Measurements from ENCODE around the gene MEF2A. TPM values are rescaled to one million over a fixed set of nuclear protein-coding genes. Genes with fewer than 3 reads are reported as not detected.

MEF2A gene
- total and polyA plus RNA-seq, 9 of the 15 experiments (the other 6 are each of a cell fraction or from before 2014, with no cell fraction given) = 1.6 to 18.7 (median 8.7) TPM

DNA sequence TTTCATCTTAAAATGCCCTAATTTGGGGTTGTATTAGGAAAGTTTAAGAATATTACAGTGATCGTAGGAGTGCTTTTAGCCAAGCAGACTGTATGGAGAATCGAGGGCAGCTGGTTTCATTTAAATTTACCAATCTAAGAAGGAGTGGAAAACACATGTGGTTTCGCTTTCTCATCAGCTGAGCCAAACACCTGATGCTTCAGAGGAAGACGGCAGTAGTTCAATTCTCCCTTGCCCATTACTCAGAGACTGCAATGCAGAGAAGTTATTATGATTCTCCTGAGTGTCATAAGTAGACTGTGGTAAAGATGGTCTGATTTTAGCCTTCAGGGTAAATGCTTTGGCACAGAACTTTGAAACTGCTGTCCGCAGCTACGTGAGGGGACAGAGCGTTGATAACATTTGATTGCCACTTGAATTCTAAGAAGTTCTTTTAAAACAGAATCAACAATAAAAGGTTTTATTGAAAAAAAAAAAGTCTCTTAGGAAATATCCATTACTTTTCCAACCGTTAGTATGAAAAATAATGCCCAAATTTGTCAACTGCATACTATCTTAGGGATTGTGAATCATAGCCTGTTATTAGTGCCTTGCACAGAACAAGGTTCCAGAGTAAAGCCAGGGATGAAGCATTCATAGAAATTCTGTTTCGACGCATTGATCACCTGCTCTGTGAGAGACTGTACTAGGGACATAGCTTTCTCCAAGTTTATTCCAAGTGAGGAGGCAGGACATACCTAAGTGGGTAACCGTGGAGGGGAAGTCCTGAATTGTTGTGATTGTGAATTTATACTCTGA lies 141.9 kb downstream of the MEF2A start (continued):
- TF ChIP-seq, protein P1, sequence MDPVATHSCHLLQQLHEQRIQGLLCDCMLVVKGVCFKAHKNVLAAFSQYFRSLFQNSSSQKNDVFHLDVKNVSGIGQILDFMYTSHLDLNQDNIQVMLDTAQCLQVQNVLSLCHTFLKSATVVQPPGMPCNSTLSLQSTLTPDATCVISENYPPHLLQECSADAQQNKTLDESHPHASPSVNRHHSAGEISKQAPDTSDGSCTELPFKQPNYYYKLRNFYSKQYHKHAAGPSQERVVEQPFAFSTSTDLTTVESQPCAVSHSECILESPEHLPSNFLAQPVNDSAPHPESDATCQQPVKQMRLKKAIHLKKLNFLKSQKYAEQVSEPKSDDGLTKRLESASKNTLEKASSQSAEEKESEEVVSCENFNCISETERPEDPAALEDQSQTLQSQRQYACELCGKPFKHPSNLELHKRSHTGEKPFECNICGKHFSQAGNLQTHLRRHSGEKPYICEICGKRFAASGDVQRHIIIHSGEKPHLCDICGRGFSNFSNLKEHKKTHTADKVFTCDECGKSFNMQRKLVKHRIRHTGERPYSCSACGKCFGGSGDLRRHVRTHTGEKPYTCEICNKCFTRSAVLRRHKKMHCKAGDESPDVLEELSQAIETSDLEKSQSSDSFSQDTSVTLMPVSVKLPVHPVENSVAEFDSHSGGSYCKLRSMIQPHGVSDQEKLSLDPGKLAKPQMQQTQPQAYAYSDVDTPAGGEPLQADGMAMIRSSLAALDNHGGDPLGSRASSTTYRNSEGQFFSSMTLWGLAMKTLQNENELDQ (CRISPR knock-in tag; IDR thresholded peaks at IDR 0.05; ENCODE audit: borderline replicate concordance) = no peak
- TF ChIP-seq ZNF239 (CRISPR knock-in tag; IDR thresholded peaks at IDR 0.05) = no peak
- no peak for TF ChIP-seq NCOA4 (IDR thresholded peaks at IDR 0.05; ENCODE audit: partially characterized antibody)
- TF ChIP-seq YY1 (IDR thresholded peaks at IDR 0.05; ENCODE audit: borderline replicate concordance in 1 of 3, control insufficient read depth in 1 of 3, extremely low read depth in 1 of 3, insufficient read depth in 3 of 3, insufficient read length in 1 of 3, insufficient replicate concordance in 2 of 3, low read depth in 1 of 3, low read length in 2 of 3) = no peak
- TF ChIP-seq RBM25 (IDR thresholded peaks at IDR 0.05; ENCODE audit: low read depth, low read length, severe bottlenecking) = no peak
- TF ChIP-seq, protein P2, sequence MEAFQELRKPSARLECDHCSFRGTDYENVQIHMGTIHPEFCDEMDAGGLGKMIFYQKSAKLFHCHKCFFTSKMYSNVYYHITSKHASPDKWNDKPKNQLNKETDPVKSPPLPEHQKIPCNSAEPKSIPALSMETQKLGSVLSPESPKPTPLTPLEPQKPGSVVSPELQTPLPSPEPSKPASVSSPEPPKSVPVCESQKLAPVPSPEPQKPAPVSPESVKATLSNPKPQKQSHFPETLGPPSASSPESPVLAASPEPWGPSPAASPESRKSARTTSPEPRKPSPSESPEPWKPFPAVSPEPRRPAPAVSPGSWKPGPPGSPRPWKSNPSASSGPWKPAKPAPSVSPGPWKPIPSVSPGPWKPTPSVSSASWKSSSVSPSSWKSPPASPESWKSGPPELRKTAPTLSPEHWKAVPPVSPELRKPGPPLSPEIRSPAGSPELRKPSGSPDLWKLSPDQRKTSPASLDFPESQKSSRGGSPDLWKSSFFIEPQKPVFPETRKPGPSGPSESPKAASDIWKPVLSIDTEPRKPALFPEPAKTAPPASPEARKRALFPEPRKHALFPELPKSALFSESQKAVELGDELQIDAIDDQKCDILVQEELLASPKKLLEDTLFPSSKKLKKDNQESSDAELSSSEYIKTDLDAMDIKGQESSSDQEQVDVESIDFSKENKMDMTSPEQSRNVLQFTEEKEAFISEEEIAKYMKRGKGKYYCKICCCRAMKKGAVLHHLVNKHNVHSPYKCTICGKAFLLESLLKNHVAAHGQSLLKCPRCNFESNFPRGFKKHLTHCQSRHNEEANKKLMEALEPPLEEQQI (IDR thresholded peaks at IDR 0.05) = no peak
- TF ChIP-seq BRCA1 (IDR thresholded peaks at IDR 0.05) = no peak
- no peak for TF ChIP-seq BRCA1 (CRISPR knock-in tag; IDR thresholded peaks at IDR 0.05)
- no peak for TF ChIP-seq MYC (IDR thresholded peaks at IDR 0.05; ENCODE audit: low read depth, low read length)
- no peak for TF ChIP-seq MYC (CRISPR knock-in tag; IDR thresholded peaks at IDR 0.05; ENCODE audit: borderline replicate concordance, low read depth)
- TF ChIP-seq TGIF2 (CRISPR knock-in tag; IDR thresholded peaks at IDR 0.05) = no peak

Measured in K562 (cell line).